GM12875 (cell line): ENCODE data around the gene GRID1.

Source experiments
- H3K4me3 ChIP-seq: one replicate; pipeline ENCODE4 v1.5.1; 2011; ENCODE audit warnings: low read depth, low read length, control low read depth
- CTCF ChIP-seq: IDR thresholded peaks from 2 replicates; pipeline ENCODE4 v1.5.1; 2011; ENCODE audit warnings: low read depth, mild to moderate bottlenecking, control low read depth, inconsistent platforms, low read length, moderate library complexity, borderline replicate concordance; ENCODE audit not compliant: insufficient read depth

Gene GRID1

GRCh38 chr10:86219271-86219670, 147.3 kb downstream of the GRID1 start:
- no peak overlapping the region for H3K4me3 ChIP-seq
- TF ChIP-seq CTCF = no peak

GRCh38 chr10:86218842-86219241, 147.8 kb downstream of the GRID1 start:
- no peak for TF ChIP-seq CTCF
- no peak overlapping the region for H3K4me3 ChIP-seq

GRCh38 chr10:86218160-86218559, 148.4 kb downstream of the GRID1 start:
- no peak overlapping the region for H3K4me3 ChIP-seq
- TF ChIP-seq CTCF = no peak

GRCh38 chr10:86217371-86218080, 149.1 kb downstream of the GRID1 start:
- no peak for TF ChIP-seq CTCF
- no peak overlapping the region for H3K4me3 ChIP-seq

GRCh38 chr10:86216886-86217285, 149.7 kb downstream of the GRID1 start:
- H3K4me3 ChIP-seq = no peak overlapping the region
- no peak for TF ChIP-seq CTCF

GRCh38 chr10:86215712-86216111, 150.9 kb downstream of the GRID1 start:
- H3K4me3 ChIP-seq = no peak overlapping the region
- TF ChIP-seq CTCF = no peak

- TF ChIP-seq CTCF = no peak
- no peak overlapping the region for H3K4me3 ChIP-seq
These were observed 151.5 kb downstream of the GRID1 start for GRCh38 chr10:86215046-86215445.
